ENCODE measurements around the gene FOXP1. TPM values are rescaled to one million over a fixed set of nuclear protein-coding genes. Genes with fewer than 3 reads are reported as not detected.

Gene FOXP1
- total and polyA plus RNA-seq, 2 donors (not counting 1 experiment from before 2014, with no cell fraction given), result 91.1 to 508 TPM

GRCh38 chr3:71406972-71407810 is 176.3 kb downstream of the FOXP1 start:
- H3K79me2 ChIP-seq (ENCODE audit: control insufficient read depth, insufficient read depth, low read length), result peaks cover 91% of the 10 kb centered on the region
- CTCF ChIA-PET, result interaction anchor here (2.6 kb wide), 1 partner anchor 10 kb away, joined by 14 read pairs; no protein-coding TSS in a partner anchor
- 100% methylated on average over 1 of the region's 10 CpGs for WGBS (ENCODE audit: insufficient coverage)

More at GRCh38 chr3:71406972-71407810, 176.3 kb downstream of the FOXP1 start:
- DNase-seq, result no peak
- Histone ChIP-seq H4K20me1 (ENCODE audit: control insufficient read depth, insufficient read depth, low read length, poor library complexity, severe bottlenecking) (no peaks in the 10 kb centered on the region), H3K9me3 (ENCODE audit: control extremely low read depth in 1 of 3, control insufficient read depth in 2 of 3, insufficient read depth in 1 of 3, low read length in 2 of 3) (no peaks in the 10 kb centered on the region), H3K4me3 (ENCODE audit: control extremely low read depth in 1 of 5, extremely low read depth in 1 of 5, insufficient read depth in 1 of 5, low read depth in 2 of 5, low read length in 4 of 5) (peak overlapping the region in 1 of 5 experiments; percentile 40), H3K36me3 (replicated peaks in 1 of 2; ENCODE audit: control extremely low read depth in 1 of 2, control insufficient read depth in 1 of 2, extremely low read depth in 1 of 2, insufficient read depth in 2 of 2, low read length in 1 of 2) (no peaks in the 10 kb centered on the region), H3K4me2 (replicated peaks; ENCODE audit: low read depth, low read length, poor library complexity, severe bottlenecking) (peak overlapping the region; percentile 66), H3K4me1 (ENCODE audit: control insufficient read depth in 2 of 2, insufficient read depth in 2 of 2, low read length in 2 of 2) (peaks cover 55% of the 10 kb centered on the region in 2 donors), H3K27me3 (replicated peaks in 1 of 4; ENCODE audit: control extremely low read depth in 1 of 4, control insufficient read depth in 3 of 4, insufficient read depth in 4 of 4, low read length in 3 of 4) (no peaks in the 10 kb centered on the region), H3K9ac (ENCODE audit: low read length) (peak overlapping the region; percentile 36), H3K27ac (ENCODE audit: low read length in 2 of 2) (peak overlapping the region; percentile 54 to 79), H2AFZ (ENCODE audit: insufficient read depth, low read depth, low read length, poor library complexity, severe bottlenecking) (no peak overlapping the region)
- TF ChIP-seq EZH2 (IDR thresholded peaks at IDR 0.05; ENCODE audit: borderline replicate concordance, insufficient read depth, low read depth, low read length, poor library complexity, severe bottlenecking) (no peak), CTCF (IDR thresholded peaks at IDR 0.05) (no peak)
- Mint-ChIP-seq H3K4me1 (peaks cover 73% of the 10 kb centered on the region), H3K4me3 (peak overlapping the region; percentile 71), H3K27me3 (no peaks in the 10 kb centered on the region), H3K27ac (peak overlapping the region; percentile 85), H3K9me3 (ENCODE audit: insufficient read depth) (no peaks in the 10 kb centered on the region)
- intact Hi-C loops (cut with micrococcal nuclease), result no loop called here
- POLR2A ChIA-PET, result interaction anchor here (0.5 to 1.6 kb wide), 3 partner anchors 10 to 59 kb away, joined by 3 to 5 read pairs (median 4); no protein-coding TSS in a partner anchor
- no peak for ATAC-seq (ENCODE audit: low read depth)

Measured in B cell (primary cell).